ENCODE results near the gene VSTM4. TPM values are rescaled to one million over a fixed set of nuclear protein-coding genes. Genes with fewer than 3 reads are reported as not detected.

VSTM4 gene
- total and polyA plus RNA-seq, 12 donors = 15.1 to 136 (median 60.3) TPM

DNA sequence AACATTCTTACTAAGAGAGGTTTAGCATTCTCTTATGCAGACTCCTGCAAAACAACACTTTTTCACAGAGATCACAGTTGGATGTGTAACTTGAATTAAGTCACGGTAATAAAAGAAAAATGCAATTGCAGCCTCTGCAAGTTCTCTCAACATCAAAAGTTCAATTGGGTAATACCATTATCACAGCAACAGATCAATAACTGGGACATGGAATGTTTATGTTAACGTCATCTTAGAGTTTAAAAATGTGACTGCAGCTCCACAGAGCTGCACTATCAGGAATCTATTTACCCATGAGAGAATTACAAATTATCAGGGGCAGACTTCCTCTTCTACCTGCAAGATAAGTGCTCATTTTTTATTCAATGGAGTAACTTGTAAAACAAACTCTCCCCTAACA, 86.7 kb downstream of the VSTM4 start:
- Histone ChIP-seq H3K27ac (no peak overlapping the region), H3K4me1 (replicated peaks in 1 of 2) (peaks cover 22 to 26% of the 10 kb centered on the region in 2 donors), H3K36me3 (replicated peaks in 1 of 2) (peaks cover 0 to 12% of the 10 kb centered on the region in 2 donors), H3K27me3 (no peaks in the 10 kb centered on the region), H3K4me3 (no peak overlapping the region), H3K9me3 (replicated peaks in 1 of 3) (no peaks in the 10 kb centered on the region)
- intact Hi-C loops (cut with DNase I) = no loop called here
- TF ChIP-seq, protein P1, sequence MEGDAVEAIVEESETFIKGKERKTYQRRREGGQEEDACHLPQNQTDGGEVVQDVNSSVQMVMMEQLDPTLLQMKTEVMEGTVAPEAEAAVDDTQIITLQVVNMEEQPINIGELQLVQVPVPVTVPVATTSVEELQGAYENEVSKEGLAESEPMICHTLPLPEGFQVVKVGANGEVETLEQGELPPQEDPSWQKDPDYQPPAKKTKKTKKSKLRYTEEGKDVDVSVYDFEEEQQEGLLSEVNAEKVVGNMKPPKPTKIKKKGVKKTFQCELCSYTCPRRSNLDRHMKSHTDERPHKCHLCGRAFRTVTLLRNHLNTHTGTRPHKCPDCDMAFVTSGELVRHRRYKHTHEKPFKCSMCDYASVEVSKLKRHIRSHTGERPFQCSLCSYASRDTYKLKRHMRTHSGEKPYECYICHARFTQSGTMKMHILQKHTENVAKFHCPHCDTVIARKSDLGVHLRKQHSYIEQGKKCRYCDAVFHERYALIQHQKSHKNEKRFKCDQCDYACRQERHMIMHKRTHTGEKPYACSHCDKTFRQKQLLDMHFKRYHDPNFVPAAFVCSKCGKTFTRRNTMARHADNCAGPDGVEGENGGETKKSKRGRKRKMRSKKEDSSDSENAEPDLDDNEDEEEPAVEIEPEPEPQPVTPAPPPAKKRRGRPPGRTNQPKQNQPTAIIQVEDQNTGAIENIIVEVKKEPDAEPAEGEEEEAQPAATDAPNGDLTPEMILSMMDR (IDR thresholded peaks at IDR 0.05) = no peak
- no peak for TF ChIP-seq POLR2A (IDR thresholded peaks at IDR 0.05)
- no peak for DNase-seq
- 73 to 88% (median 82%) methylated on average over 2 of the region's 2 CpGs for WGBS, 4 donors

DNA sequence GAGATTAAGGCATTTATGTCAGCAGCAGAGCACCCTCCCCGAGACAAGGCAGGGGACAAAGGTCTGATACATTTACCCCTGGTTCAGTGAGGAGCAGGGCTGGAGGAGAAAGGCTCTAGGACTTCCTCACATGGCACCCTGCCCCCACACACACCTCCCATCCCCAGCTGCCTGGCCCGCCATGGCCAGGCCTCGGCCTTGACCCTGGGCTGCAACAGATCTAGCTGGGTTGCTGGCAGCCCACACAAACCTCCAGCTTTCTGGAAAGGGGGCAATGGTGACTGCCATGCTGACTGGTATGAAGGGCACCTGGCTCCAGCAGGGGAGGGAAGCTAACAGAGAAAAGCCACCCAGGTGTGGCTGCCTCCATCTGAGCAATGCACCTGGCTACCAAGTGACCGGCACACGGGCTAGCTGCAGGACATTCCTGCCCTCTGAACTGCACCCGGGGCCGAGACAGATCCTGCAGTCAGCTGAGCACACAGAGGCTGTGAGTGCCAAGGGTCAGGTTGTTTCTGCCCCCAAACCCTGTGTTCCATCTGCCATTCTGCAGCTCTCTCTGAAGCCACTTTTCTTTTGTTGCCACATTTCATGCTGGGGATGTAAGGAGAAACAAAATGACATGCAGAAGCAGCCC, 89.9 kb downstream of the VSTM4 start:
- DNase-seq = peak in 3 of 7 donors; percentile 30 to 42 (median 34)
- Histone ChIP-seq H3K36me3 (replicated peaks in 1 of 2) (peaks cover 0 to 9% of the 10 kb centered on the region in 2 donors), H3K9me3 (replicated peaks in 1 of 3) (no peaks in the 10 kb centered on the region), H3K27ac (peak overlapping the region in 3 of 5 donors; percentile 28 to 69 (median 64)), H3K4me1 (replicated peaks in 1 of 2) (peaks cover 22 to 38% of the 10 kb centered on the region in 2 donors), H3K4me3 (no peak overlapping the region), H3K27me3 (no peaks in the 10 kb centered on the region)
- intact Hi-C loops (cut with DNase I) = no loop called here
- WGBS, 4 donors = 63 to 74% (median 68%) methylated on average over 5 to 7 of the region's 7 CpGs
- TF ChIP-seq POLR2A (IDR thresholded peaks at IDR 0.05) = no peak
- TF ChIP-seq, protein P1 (IDR thresholded peaks at IDR 0.05) = no peak

DNA sequence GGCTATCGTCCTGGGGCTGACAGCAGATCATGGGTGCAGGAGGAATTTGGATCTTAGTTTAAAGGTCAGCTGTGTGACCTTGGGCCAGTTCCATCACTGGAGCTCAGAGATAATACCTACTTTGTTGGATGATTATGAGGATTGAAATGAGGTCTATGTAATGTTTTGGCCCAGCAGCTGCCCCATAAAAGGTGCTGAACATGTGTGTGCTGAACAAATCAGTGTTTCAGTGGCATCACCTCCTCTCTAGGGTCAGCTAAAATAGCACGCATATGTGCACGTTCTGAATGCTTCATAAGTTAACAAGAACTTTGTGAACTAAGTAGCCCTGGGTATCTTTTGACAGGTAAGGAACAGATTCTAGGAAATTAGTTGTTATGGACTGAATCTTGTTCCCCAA, 90.8 kb downstream of the VSTM4 start:
- WGBS, 4 donors = 33 to 53% (median 46%) methylated on average over 3 of the region's 3 CpGs

DNA sequence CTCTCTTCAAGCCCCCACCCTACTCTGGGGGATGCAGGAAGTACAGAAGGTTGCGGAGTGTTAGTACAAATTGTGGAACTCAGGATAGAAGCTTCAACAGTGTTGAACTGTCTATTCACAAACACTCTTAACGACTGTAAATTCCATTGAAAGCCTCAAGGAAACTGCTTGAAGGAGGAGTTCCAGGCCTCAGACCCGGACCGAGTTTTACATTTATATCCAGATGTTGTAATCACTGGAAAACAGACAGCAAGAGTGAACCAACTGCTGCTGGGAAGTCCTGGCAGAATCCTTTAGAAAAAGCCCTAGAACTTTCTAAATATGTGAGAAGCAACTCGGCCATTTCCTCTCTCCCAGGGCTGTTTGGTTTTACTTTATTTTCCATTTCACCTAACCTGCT, 91.6 kb downstream of the VSTM4 start:
- Histone ChIP-seq H3K9me3 (replicated peaks in 1 of 3) (no peaks in the 10 kb centered on the region), H3K27ac (peak overlapping the region in 3 of 5 donors; percentile 29 to 69 (median 64)), H3K4me3 (no peak overlapping the region), H3K36me3 (replicated peaks in 1 of 2) (peaks cover 0 to under 1% of the 10 kb centered on the region in 2 donors), H3K27me3 (no peaks in the 10 kb centered on the region), H3K4me1 (replicated peaks in 1 of 2) (peaks cover 27 to 38% of the 10 kb centered on the region in 2 donors)
- 41 to 57% (median 49%) methylated on average over 5 of the region's 5 CpGs for WGBS, 4 donors
- TF ChIP-seq, protein P1 (IDR thresholded peaks at IDR 0.05) = no peak
- TF ChIP-seq POLR2A (IDR thresholded peaks at IDR 0.05) = no peak
- no peak for DNase-seq
- intact Hi-C loops (cut with DNase I) = no loop called here

More for the DNA sequence above, 90.8 kb downstream of the VSTM4 start:
- peaks cover 27 to 38% of the 10 kb centered on the region in 2 donors for H3K4me1 ChIP-seq (replicated peaks in 1 of 2)
- intact Hi-C loops (cut with DNase I) = no loop called here
- no peak overlapping the region for H3K4me3 ChIP-seq
- H3K27me3 ChIP-seq = no peaks in the 10 kb centered on the region
- H3K36me3 ChIP-seq (replicated peaks in 1 of 2) = peaks cover 0 to 7% of the 10 kb centered on the region in 2 donors
- no peaks in the 10 kb centered on the region for H3K9me3 ChIP-seq (replicated peaks in 1 of 3)
- DNase-seq = peak in 2 of 7 donors; percentile 38 to 46
- peak overlapping the region in 3 of 5 donors; percentile 28 to 69 (median 64) for H3K27ac ChIP-seq
- TF ChIP-seq, protein P1 (IDR thresholded peaks at IDR 0.05) = no peak
- no peak for TF ChIP-seq POLR2A (IDR thresholded peaks at IDR 0.05)

All from adrenal gland (tissue), 12 donors.